ENCODE results near the gene DSPP.

DSPP gene

GRCh38 chr4:87592124-87592523, 16.2 kb upstream of the DSPP start:
- H3K27me3 Mint-ChIP-seq = peaks cover 0 to 7% of the 10 kb centered on the region in 2 donors
- H3K27ac Mint-ChIP-seq = no peak overlapping the region
- H3K4me3 Mint-ChIP-seq = no peak overlapping the region
- H3K4me1 Mint-ChIP-seq = no peaks in the 10 kb centered on the region
- DNase-seq (no peak), ATAC-seq (replicated peaks) (no peak)
- H3K9me3 Mint-ChIP-seq = peaks cover 0 to 6% of the 10 kb centered on the region in 2 donors
- H3K36me3 Mint-ChIP-seq = no peaks in the 10 kb centered on the region

- Mint-ChIP-seq H3K27me3 (peaks cover 0 to 4% of the 10 kb centered on the region in 2 donors), H3K4me1 (no peaks in the 10 kb centered on the region), H3K9me3 (no peaks in the 10 kb centered on the region), H3K27ac (no peak overlapping the region), H3K4me3 (no peak overlapping the region), H3K36me3 (no peaks in the 10 kb centered on the region)
- no peak for ATAC-seq (replicated peaks)
- DNase-seq = no peak
These were observed 7.0 kb upstream of the DSPP start for GRCh38 chr4:87601361-87601760.

GRCh38 chr4:87614292-87614890, 6.1 kb downstream of the DSPP start:
- H3K4me1 Mint-ChIP-seq = no peaks in the 10 kb centered on the region
- no peak overlapping the region for H3K27ac Mint-ChIP-seq
- H3K4me3 Mint-ChIP-seq = no peak overlapping the region
- H3K27me3 Mint-ChIP-seq = no peaks in the 10 kb centered on the region
- DNase-seq = no peak
- ATAC-seq (replicated peaks) = no peak
- no peaks in the 10 kb centered on the region for H3K36me3 Mint-ChIP-seq
- no peaks in the 10 kb centered on the region for H3K9me3 Mint-ChIP-seq

GRCh38 chr4:87616268-87616667, 7.9 kb downstream of the DSPP start:
- no peaks in the 10 kb centered on the region for H3K36me3 Mint-ChIP-seq
- peaks cover 0 to 5% of the 10 kb centered on the region in 2 donors for H3K27me3 Mint-ChIP-seq
- DNase-seq (no peak), ATAC-seq (replicated peaks) (no peak)
- no peak overlapping the region for H3K4me3 Mint-ChIP-seq
- no peaks in the 10 kb centered on the region for H3K9me3 Mint-ChIP-seq
- no peaks in the 10 kb centered on the region for H3K4me1 Mint-ChIP-seq
- no peak overlapping the region for H3K27ac Mint-ChIP-seq

GRCh38 chr4:87620086-87620485, 11.8 kb downstream of the DSPP start:
- no peaks in the 10 kb centered on the region for H3K4me1 Mint-ChIP-seq
- peaks cover 0 to 5% of the 10 kb centered on the region in 2 donors for H3K27me3 Mint-ChIP-seq
- no peak overlapping the region for H3K27ac Mint-ChIP-seq
- no peak overlapping the region for H3K4me3 Mint-ChIP-seq
- no peak for ATAC-seq (replicated peaks)
- H3K9me3 Mint-ChIP-seq = no peaks in the 10 kb centered on the region
- no peaks in the 10 kb centered on the region for H3K36me3 Mint-ChIP-seq
- DNase-seq = no peak

- Mint-ChIP-seq H3K27me3 (peaks cover 0 to 5% of the 10 kb centered on the region in 2 donors), H3K4me1 (no peaks in the 10 kb centered on the region), H3K4me3 (no peak overlapping the region), H3K27ac (no peak overlapping the region), H3K36me3 (no peaks in the 10 kb centered on the region), H3K9me3 (no peaks in the 10 kb centered on the region)
- ATAC-seq (replicated peaks) (no peak), DNase-seq (no peak)
These were observed 12.2 kb downstream of the DSPP start for GRCh38 chr4:87620491-87620890.

GRCh38 chr4:87622303-87622702, 14.0 kb downstream of the DSPP start:
- Mint-ChIP-seq H3K4me1 (no peaks in the 10 kb centered on the region), H3K4me3 (no peak overlapping the region), H3K27me3 (peaks cover 0 to 5% of the 10 kb centered on the region in 2 donors), H3K27ac (no peak overlapping the region), H3K9me3 (no peaks in the 10 kb centered on the region), H3K36me3 (no peaks in the 10 kb centered on the region)
- ATAC-seq (replicated peaks) (no peak), DNase-seq (no peak)

GRCh38 chr4:87624698-87625097, 16.4 kb downstream of the DSPP start:
- Mint-ChIP-seq H3K27ac (no peak overlapping the region), H3K4me1 (no peaks in the 10 kb centered on the region), H3K4me3 (no peak overlapping the region), H3K36me3 (no peaks in the 10 kb centered on the region), H3K9me3 (no peaks in the 10 kb centered on the region), H3K27me3 (peaks cover 0 to 5% of the 10 kb centered on the region in 2 donors)
- DNase-seq (no peak), ATAC-seq (replicated peaks) (peak; percentile 66 to 71)

GRCh38 chr4:87631668-87632067, 23.3 kb downstream of the DSPP start:
- no peak overlapping the region for H3K4me3 Mint-ChIP-seq
- DNase-seq (no peak), ATAC-seq (replicated peaks) (no peak)
- H3K27ac Mint-ChIP-seq = no peak overlapping the region
- H3K4me1 Mint-ChIP-seq = no peaks in the 10 kb centered on the region
- no peaks in the 10 kb centered on the region for H3K36me3 Mint-ChIP-seq
- H3K27me3 Mint-ChIP-seq = peaks cover 0 to 5% of the 10 kb centered on the region in 2 donors
- H3K9me3 Mint-ChIP-seq = peaks cover 0 to 2% of the 10 kb centered on the region in 2 donors

GRCh38 chr4:87632469-87632868, 24.1 kb downstream of the DSPP start:
- no peaks in the 10 kb centered on the region for H3K36me3 Mint-ChIP-seq
- no peak overlapping the region for H3K27ac Mint-ChIP-seq
- peaks cover 0 to 2% of the 10 kb centered on the region in 2 donors for H3K9me3 Mint-ChIP-seq
- H3K4me1 Mint-ChIP-seq = no peaks in the 10 kb centered on the region
- H3K4me3 Mint-ChIP-seq = no peak overlapping the region
- no peak for DNase-seq
- no peak for ATAC-seq (replicated peaks)
- peaks cover 0 to 5% of the 10 kb centered on the region in 2 donors for H3K27me3 Mint-ChIP-seq

GRCh38 chr4:87633243-87633642, 24.9 kb downstream of the DSPP start:
- DNase-seq (no peak), ATAC-seq (replicated peaks) (no peak)
- no peaks in the 10 kb centered on the region for H3K36me3 Mint-ChIP-seq
- H3K27ac Mint-ChIP-seq = no peak overlapping the region
- H3K4me3 Mint-ChIP-seq = no peak overlapping the region
- peaks cover 0 to 2% of the 10 kb centered on the region in 2 donors for H3K9me3 Mint-ChIP-seq
- peaks cover 0 to 5% of the 10 kb centered on the region in 2 donors for H3K27me3 Mint-ChIP-seq
- H3K4me1 Mint-ChIP-seq = no peaks in the 10 kb centered on the region

- DNase-seq (no peak), ATAC-seq (replicated peaks) (no peak)
- no peaks in the 10 kb centered on the region for H3K36me3 Mint-ChIP-seq
- H3K4me3 Mint-ChIP-seq = no peak overlapping the region
- no peaks in the 10 kb centered on the region for H3K27me3 Mint-ChIP-seq
- H3K27ac Mint-ChIP-seq = no peak overlapping the region
- H3K9me3 Mint-ChIP-seq = peaks cover 3 to 5% of the 10 kb centered on the region in 2 donors
- no peaks in the 10 kb centered on the region for H3K4me1 Mint-ChIP-seq
These were observed 36.0 kb downstream of the DSPP start for GRCh38 chr4:87644286-87644685.

GRCh38 chr4:87649980-87650379, 41.7 kb downstream of the DSPP start, which contains the start of gene DMP1:
DMP1 (plus strand) TSS chr4:87650280; CDS start chr4:87656493, 6,213 bp downstream.
- H3K4me3 Mint-ChIP-seq = no peak within 1 kb of the TSS
- ATAC-seq (replicated peaks) (no peak), DNase-seq (no peak)
- H3K4me1 Mint-ChIP-seq = no peaks in the 10 kb centered on the region
- H3K36me3 Mint-ChIP-seq = no peaks in the 10 kb centered on the region
- H3K9me3 Mint-ChIP-seq = no peaks in the 10 kb centered on the region
- no peak within 1 kb of the TSS for H3K27ac Mint-ChIP-seq
- H3K27me3 Mint-ChIP-seq = no peaks in the 10 kb centered on the region

- no peak for DNase-seq
- Mint-ChIP-seq H3K27ac (no peak overlapping the region), H3K4me3 (no peak overlapping the region), H3K4me1 (no peaks in the 10 kb centered on the region), H3K9me3 (no peaks in the 10 kb centered on the region), H3K36me3 (no peaks in the 10 kb centered on the region), H3K27me3 (no peaks in the 10 kb centered on the region)
- ATAC-seq (replicated peaks) = no peak
These were observed 42.6 kb downstream of the DSPP start for GRCh38 chr4:87650938-87651337.

GRCh38 chr4:87651941-87652340, 43.6 kb downstream of the DSPP start:
- Mint-ChIP-seq H3K27ac (no peak overlapping the region), H3K4me1 (no peaks in the 10 kb centered on the region), H3K9me3 (no peaks in the 10 kb centered on the region), H3K4me3 (no peak overlapping the region), H3K27me3 (no peaks in the 10 kb centered on the region), H3K36me3 (no peaks in the 10 kb centered on the region)
- ATAC-seq (replicated peaks) = no peak
- DNase-seq = no peak

Measured in stimulated activated naive B cell treated with anti-CD40 and anti-IgM and Interleukin-4, amounts not matched to agents 10 μg/mL and 1 μg/mL and 100 μg/mL, for 72 hours (primary cell).